Neutrophil (primary cell): ENCODE data around the gene DHX29.

Source experiments
- H3K27ac ChIP-seq: fragments of 200-600 bp; sonication (generic); 2 replicates; pipeline ENCODE4 v1.5.1; 2016; ENCODE audit warnings: mild to moderate bottlenecking, moderate library complexity
- H3K27me3 ChIP-seq: fragments of 200-600 bp; sonication (generic); 2 replicates; pipeline ENCODE4 v1.6.0; 2016; ENCODE audit warnings: mild to moderate bottlenecking
- H3K36me3 ChIP-seq: fragments of 200-600 bp; sonication (generic); 2 replicates; pipeline ENCODE4 v1.5.1; 2017
- H3K4me1 ChIP-seq, 2 experiments: fragments of 200-600 bp in 1 of 2; sonication (generic) in 1 of 2; 1 replicate in 1 of 2; 2 replicates in 1 of 2; pipeline versions ENCODE4 v1.5.1 to v1.6.1; 2013 to 2016; ENCODE audit warnings: low read depth in 1 of 2, low read length in 1 of 2, mild to moderate bottlenecking in 1 of 2, moderate library complexity in 1 of 2; ENCODE audit not compliant: control insufficient read depth in 1 of 2, insufficient read depth in 1 of 2
- H3K4me3 ChIP-seq, 2 experiments: fragments of 200-600 bp in 1 of 2; sonication (generic) in 1 of 2; 1 replicate in 1 of 2; 2 replicates in 1 of 2; pipeline ENCODE4 v1.5.1; 2013 to 2016; ENCODE audit warnings: low read depth in 1 of 2, low read length in 1 of 2, mild to moderate bottlenecking in 1 of 2, moderate library complexity in 1 of 2
- H3K9me3 ChIP-seq: fragments of 200-600 bp; sonication (generic); 2 replicates; pipeline ENCODE4 v1.5.1; 2016
- CTCF ChIP-seq: fragments of 200-600 bp; sonication (generic); IDR thresholded peaks from 2 replicates; pipeline ENCODE4 v1.5.1; 2016; ENCODE audit warnings: antibody characterized with exemption

The DHX29 gene

DNA sequence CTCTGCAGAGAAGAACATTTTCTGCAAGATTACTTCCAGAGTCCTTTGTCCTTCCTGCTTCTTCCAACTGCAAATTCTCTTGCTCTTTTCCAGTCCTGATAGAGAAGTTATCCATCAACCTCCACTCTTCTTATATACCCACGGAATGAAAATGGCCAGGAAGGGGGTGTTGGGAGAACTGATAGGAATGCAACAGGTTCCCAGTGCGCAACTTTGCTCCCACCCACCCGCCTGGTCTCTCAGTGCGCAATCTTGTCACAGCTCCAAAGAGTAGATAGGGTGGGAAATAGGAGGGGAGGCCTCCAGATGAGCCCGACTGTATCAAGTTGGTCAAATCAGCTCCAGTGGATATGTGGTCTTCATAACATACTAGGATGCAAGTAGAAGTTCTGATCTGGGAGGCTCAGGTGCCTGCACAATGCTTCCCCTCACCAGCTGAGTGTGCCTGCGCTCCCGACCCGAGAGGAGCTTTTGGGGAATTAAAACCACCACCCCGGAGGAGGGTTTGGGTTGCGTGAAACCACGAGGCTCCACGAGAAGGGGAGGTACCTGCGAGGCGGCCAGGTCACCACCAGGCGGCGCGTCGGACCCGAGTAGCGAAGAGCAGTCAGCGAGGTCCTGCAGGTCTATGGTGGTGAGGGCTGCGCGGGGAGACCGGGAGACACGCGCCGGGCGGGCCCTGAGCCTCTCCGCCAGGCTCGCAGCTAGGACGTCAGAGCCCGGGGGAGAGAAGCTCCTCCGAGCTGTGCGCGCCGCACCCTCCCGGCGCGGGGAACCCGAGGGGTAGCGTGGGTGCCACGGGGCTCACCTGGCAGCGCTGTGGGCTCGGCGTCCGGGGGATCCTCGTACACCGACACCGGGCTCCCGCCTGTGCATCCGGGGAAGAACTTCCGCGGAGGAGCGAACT is 81.2 kb downstream of the DHX29 start:
- Histone ChIP-seq H3K27ac (no peak overlapping the region), H3K27me3 (peaks cover 100% of the 10 kb centered on the region), H3K4me3 (peak overlapping the region in 1 of 2 experiments; percentile 1), H3K9me3 (peaks cover 3% of the 10 kb centered on the region), H3K4me1 (peaks cover 8 to 26% of the 10 kb centered on the region in 2 experiments), H3K36me3 (no peaks in the 10 kb centered on the region)
- no peak for TF ChIP-seq CTCF

DNA sequence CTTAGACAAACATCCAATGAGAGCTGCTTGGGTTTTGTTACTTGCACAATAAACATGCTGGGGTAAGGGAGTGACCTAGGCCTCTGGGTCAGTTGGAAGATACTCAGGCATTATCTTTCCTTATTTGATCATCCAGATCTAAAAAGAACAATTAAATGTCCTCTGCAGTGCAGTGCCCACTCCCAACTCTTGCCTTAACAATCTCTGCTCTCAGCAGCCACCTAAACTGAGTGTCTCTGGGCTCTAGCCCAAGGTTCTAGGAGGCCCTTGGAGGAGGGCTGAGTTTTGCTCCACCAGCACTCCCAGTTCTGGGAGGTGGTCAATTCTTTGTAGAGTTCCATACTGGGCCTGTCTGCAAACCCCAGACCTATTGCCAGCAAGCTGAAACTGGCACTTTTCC is 82.1 kb downstream of the DHX29 start:
- Histone ChIP-seq H3K27ac (no peak overlapping the region), H3K36me3 (no peaks in the 10 kb centered on the region), H3K9me3 (peaks cover 3% of the 10 kb centered on the region), H3K27me3 (peaks cover 100% of the 10 kb centered on the region), H3K4me1 (peaks cover 13 to 24% of the 10 kb centered on the region in 2 experiments), H3K4me3 (no peak overlapping the region)
- no peak for TF ChIP-seq CTCF

- no peaks in the 10 kb centered on the region for H3K36me3 ChIP-seq
- H3K4me3 ChIP-seq = no peak overlapping the region
- peaks cover 13 to 25% of the 10 kb centered on the region in 2 experiments for H3K4me1 ChIP-seq
- peaks cover 100% of the 10 kb centered on the region for H3K27me3 ChIP-seq
- no peak for TF ChIP-seq CTCF
- H3K9me3 ChIP-seq = peaks cover 3% of the 10 kb centered on the region
- no peak overlapping the region for H3K27ac ChIP-seq
Measured at GRCh38 chr5:55223812-55224240, 83.7 kb downstream of the DHX29 start.

- Histone ChIP-seq H3K4me3 (no peak overlapping the region), H3K27ac (no peak overlapping the region), H3K36me3 (no peaks in the 10 kb centered on the region), H3K27me3 (peaks cover 100% of the 10 kb centered on the region), H3K4me1 (peaks cover 13 to 25% of the 10 kb centered on the region in 2 experiments), H3K9me3 (peaks cover 3% of the 10 kb centered on the region)
- no peak for TF ChIP-seq CTCF
Measured at GRCh38 chr5:55222985-55223811, 84.3 kb downstream of the DHX29 start.

DNA sequence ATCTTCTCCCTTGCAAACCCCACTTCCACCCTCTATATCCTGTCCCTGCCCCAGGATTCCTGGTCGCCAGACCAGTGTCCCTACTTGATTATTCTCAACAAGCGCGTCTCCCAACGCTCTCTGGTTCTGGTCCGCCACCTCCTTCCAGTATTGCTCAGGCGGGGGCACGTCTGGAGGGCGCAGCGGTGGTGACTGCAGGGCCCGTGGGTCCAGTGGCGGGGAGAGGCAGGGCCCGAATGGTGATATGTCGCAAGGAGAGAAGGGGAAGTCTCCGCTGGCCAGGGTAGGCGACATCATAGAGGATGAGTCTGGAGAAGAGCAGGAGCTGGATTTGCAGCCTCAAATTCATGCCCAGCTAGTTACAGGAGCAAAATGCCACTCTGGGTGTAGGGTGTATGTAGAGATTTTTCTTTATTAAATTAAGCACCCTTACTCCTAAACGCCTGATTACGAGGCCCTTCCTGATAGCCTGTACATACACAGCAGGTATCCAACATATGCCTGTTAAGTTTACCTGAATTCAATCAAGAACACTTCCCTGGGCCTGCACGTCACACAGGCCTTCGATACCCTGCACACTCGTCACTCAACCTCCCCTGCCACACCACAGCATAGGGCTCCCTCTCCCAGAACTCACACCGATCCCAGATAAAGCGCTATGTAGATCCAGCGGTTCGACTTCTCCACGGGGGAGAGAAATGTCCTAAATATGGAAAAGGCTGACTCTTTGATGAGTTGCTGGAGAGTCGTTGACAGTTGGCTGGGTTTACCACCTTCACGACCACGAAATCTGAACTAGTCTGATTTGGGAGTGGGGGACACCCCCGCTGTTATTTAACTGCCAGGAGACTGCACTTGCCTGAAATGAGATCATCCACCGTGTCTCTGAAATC is 85.2 kb downstream of the DHX29 start:
- H3K4me1 ChIP-seq = peaks cover 10 to 25% of the 10 kb centered on the region in 2 experiments
- no peaks in the 10 kb centered on the region for H3K36me3 ChIP-seq
- H3K27ac ChIP-seq = no peak overlapping the region
- peaks cover 3% of the 10 kb centered on the region for H3K9me3 ChIP-seq
- TF ChIP-seq CTCF = no peak
- peaks cover 100% of the 10 kb centered on the region for H3K27me3 ChIP-seq
- H3K4me3 ChIP-seq = no peak overlapping the region
